ENCODE data around the gene GFRA1.

The GFRA1 gene

GRCh38 chr10:116233230-116233629 lies 39.8 kb downstream of the GFRA1 start:
- no peak for DNase-seq (ENCODE audit: low spot score)
- Histone ChIP-seq H2AFZ (ENCODE audit: low read length) (no peak overlapping the region), H2AK5ac (ENCODE audit: low read depth, low read length) (no peak overlapping the region), H2BK12ac (ENCODE audit: low read length) (no peak overlapping the region), H3K4ac (ENCODE audit: low read length) (no peak overlapping the region), H3K27ac (replicated peaks; ENCODE audit: low read length) (no peak overlapping the region), H3K79me1 (ENCODE audit: low read depth, low read length) (no peaks in the 10 kb centered on the region), H2BK15ac (ENCODE audit: low read length) (no peak overlapping the region), H4K8ac (ENCODE audit: low read depth, low read length) (no peak overlapping the region), H3K9ac (ENCODE audit: low read depth, low read length, poor library complexity) (no peak overlapping the region), H4K91ac (ENCODE audit: low read depth, low read length, poor library complexity) (no peak overlapping the region), H3K27me3 (ENCODE audit: control insufficient read depth in 3 of 3, insufficient read depth in 3 of 3, low read depth in 1 of 3, low read length in 3 of 3) (no peaks in the 10 kb centered on the region), H3K9me3 (replicated peaks in 1 of 2; ENCODE audit: control insufficient read depth in 2 of 2, insufficient read depth in 1 of 2, low read depth in 1 of 2, low read length in 2 of 2) (peaks cover 4 to 12% of the 10 kb centered on the region in 2 donors), H3K4me1 (ENCODE audit: control insufficient read depth in 2 of 2, insufficient read depth in 1 of 2, low read depth in 1 of 2, low read length in 2 of 2) (peaks cover 3 to 4% of the 10 kb centered on the region in 2 donors), H3K14ac (ENCODE audit: low read length) (no peak overlapping the region), H3K36me3 (replicated peaks in 1 of 2; ENCODE audit: control insufficient read depth in 2 of 2, insufficient read depth in 2 of 2, low read length in 2 of 2) (peaks cover 0 to 13% of the 10 kb centered on the region in 2 donors), H3K4me3 (ENCODE audit: low read length in 2 of 2) (no peak overlapping the region), H2BK5ac (ENCODE audit: low read length) (no peak overlapping the region), H3K4me2 (ENCODE audit: insufficient read depth, low read length, poor library complexity, severe bottlenecking) (no peak overlapping the region), H2BK120ac (ENCODE audit: low read depth, low read length) (no peak overlapping the region), H3K23ac (ENCODE audit: low read depth, low read length, poor library complexity) (no peak overlapping the region), H3K18ac (ENCODE audit: low read length) (no peak overlapping the region)
- WGBS, 2 donors (ENCODE audit: extremely low coverage in 2 of 2, insufficient read length in 2 of 2, insufficient replicate concordance in 1 of 2): no CpG with 5 or more reads among the region's 2 CpGs

GRCh38 chr10:116232613-116233012 lies 40.4 kb downstream of the GFRA1 start:
- no peak overlapping the region for H2AFZ ChIP-seq (ENCODE audit: low read length)
- no peak overlapping the region for H3K4me3 ChIP-seq (ENCODE audit: low read length in 2 of 2)
- no peak overlapping the region for H3K4me2 ChIP-seq (ENCODE audit: insufficient read depth, low read length, poor library complexity, severe bottlenecking)
- no peak overlapping the region for H2BK12ac ChIP-seq (ENCODE audit: low read length)
- H3K36me3 ChIP-seq (replicated peaks in 1 of 2; ENCODE audit: control insufficient read depth in 2 of 2, insufficient read depth in 2 of 2, low read length in 2 of 2): peaks cover 0 to 13% of the 10 kb centered on the region in 2 donors
- H3K79me1 ChIP-seq (ENCODE audit: low read depth, low read length): no peaks in the 10 kb centered on the region
- H2BK120ac ChIP-seq (ENCODE audit: low read depth, low read length): no peak overlapping the region
- no peak overlapping the region for H2BK5ac ChIP-seq (ENCODE audit: low read length)
- WGBS, 2 donors (ENCODE audit: extremely low coverage in 2 of 2, insufficient read length in 2 of 2, insufficient replicate concordance in 1 of 2): no CpG with 5 or more reads among the region's 2 CpGs
- no peak overlapping the region for H2AK5ac ChIP-seq (ENCODE audit: low read depth, low read length)
- no peaks in the 10 kb centered on the region for H3K27me3 ChIP-seq (ENCODE audit: control insufficient read depth in 3 of 3, insufficient read depth in 3 of 3, low read depth in 1 of 3, low read length in 3 of 3)
- no peak overlapping the region for H3K4ac ChIP-seq (ENCODE audit: low read length)
- no peak overlapping the region for H2BK15ac ChIP-seq (ENCODE audit: low read length)
- DNase-seq (ENCODE audit: low spot score): no peak
- H3K23ac ChIP-seq (ENCODE audit: low read depth, low read length, poor library complexity): no peak overlapping the region
- H3K4me1 ChIP-seq (ENCODE audit: control insufficient read depth in 2 of 2, insufficient read depth in 1 of 2, low read depth in 1 of 2, low read length in 2 of 2): peaks cover under 1 to 2% of the 10 kb centered on the region in 2 donors
- no peak overlapping the region for H3K14ac ChIP-seq (ENCODE audit: low read length)
- H3K27ac ChIP-seq (replicated peaks; ENCODE audit: low read length): no peak overlapping the region
- no peak overlapping the region for H4K91ac ChIP-seq (ENCODE audit: low read depth, low read length, poor library complexity)
- no peak overlapping the region for H3K9ac ChIP-seq (ENCODE audit: low read depth, low read length, poor library complexity)
- H3K18ac ChIP-seq (ENCODE audit: low read length): no peak overlapping the region
- peaks cover 4 to 12% of the 10 kb centered on the region in 2 donors for H3K9me3 ChIP-seq (replicated peaks in 1 of 2; ENCODE audit: control insufficient read depth in 2 of 2, insufficient read depth in 1 of 2, low read depth in 1 of 2, low read length in 2 of 2)
- H4K8ac ChIP-seq (ENCODE audit: low read depth, low read length): no peak overlapping the region

DNA sequence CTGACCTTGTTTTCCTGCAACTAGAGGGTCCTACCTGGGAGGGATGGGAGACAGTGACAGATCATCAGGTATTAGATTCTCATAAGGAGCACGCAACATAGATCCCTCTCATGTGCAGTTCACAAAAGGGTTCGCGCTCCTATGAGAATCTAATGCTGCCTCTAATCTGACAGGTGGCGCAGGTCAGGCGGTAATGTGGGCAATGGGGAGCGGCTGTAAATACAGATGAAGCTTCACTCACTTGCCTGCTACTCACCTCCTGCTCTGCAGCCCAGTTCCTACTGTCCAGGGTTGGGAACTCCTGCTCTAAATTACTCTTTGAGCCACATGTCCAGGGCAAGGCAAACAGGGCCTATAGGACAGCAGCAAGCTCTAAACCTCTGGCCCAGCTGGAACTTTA lies 46.2 kb downstream of the GFRA1 start:
- Histone ChIP-seq H3K9ac (ENCODE audit: low read depth, low read length, poor library complexity) (no peak overlapping the region), H3K4me2 (ENCODE audit: insufficient read depth, low read length, poor library complexity, severe bottlenecking) (no peak overlapping the region), H3K4ac (ENCODE audit: low read length) (no peak overlapping the region), H2AFZ (ENCODE audit: low read length) (no peak overlapping the region), H2BK12ac (ENCODE audit: low read length) (no peak overlapping the region), H2BK15ac (ENCODE audit: low read length) (no peak overlapping the region), H3K36me3 (replicated peaks in 1 of 2; ENCODE audit: control insufficient read depth in 2 of 2, insufficient read depth in 2 of 2, low read length in 2 of 2) (peaks cover 0 to 13% of the 10 kb centered on the region in 2 donors), H2BK5ac (ENCODE audit: low read length) (no peak overlapping the region), H2BK120ac (ENCODE audit: low read depth, low read length) (no peak overlapping the region), H3K27me3 (ENCODE audit: control insufficient read depth in 3 of 3, insufficient read depth in 3 of 3, low read depth in 1 of 3, low read length in 3 of 3) (no peaks in the 10 kb centered on the region), H3K4me1 (ENCODE audit: control insufficient read depth in 2 of 2, insufficient read depth in 1 of 2, low read depth in 1 of 2, low read length in 2 of 2) (peaks cover 0 to under 1% of the 10 kb centered on the region in 2 donors), H3K14ac (ENCODE audit: low read length) (no peak overlapping the region), H4K8ac (ENCODE audit: low read depth, low read length) (no peak overlapping the region), H3K9me3 (replicated peaks in 1 of 2; ENCODE audit: control insufficient read depth in 2 of 2, insufficient read depth in 1 of 2, low read depth in 1 of 2, low read length in 2 of 2) (no peaks in the 10 kb centered on the region), H3K4me3 (ENCODE audit: low read length in 2 of 2) (no peak overlapping the region), H3K23ac (ENCODE audit: low read depth, low read length, poor library complexity) (no peak overlapping the region), H3K18ac (ENCODE audit: low read length) (no peak overlapping the region), H3K27ac (replicated peaks; ENCODE audit: low read length) (no peak overlapping the region), H3K79me1 (ENCODE audit: low read depth, low read length) (no peaks in the 10 kb centered on the region), H4K91ac (ENCODE audit: low read depth, low read length, poor library complexity) (no peak overlapping the region), H2AK5ac (ENCODE audit: low read depth, low read length) (no peak overlapping the region)
- WGBS, 2 donors (ENCODE audit: extremely low coverage in 2 of 2, insufficient read length in 2 of 2, insufficient replicate concordance in 1 of 2): no CpG with 5 or more reads among the region's 6 CpGs
- no peak for DNase-seq (ENCODE audit: low spot score)

GRCh38 chr10:116226053-116226452 lies 47.0 kb downstream of the GFRA1 start:
- Histone ChIP-seq H4K91ac (ENCODE audit: low read depth, low read length, poor library complexity) (no peak overlapping the region), H4K8ac (ENCODE audit: low read depth, low read length) (no peak overlapping the region), H3K4ac (ENCODE audit: low read length) (no peak overlapping the region), H3K79me1 (ENCODE audit: low read depth, low read length) (no peaks in the 10 kb centered on the region), H3K4me1 (ENCODE audit: control insufficient read depth in 2 of 2, insufficient read depth in 1 of 2, low read depth in 1 of 2, low read length in 2 of 2) (peaks cover 0 to 6% of the 10 kb centered on the region in 2 donors), H3K9me3 (replicated peaks in 1 of 2; ENCODE audit: control insufficient read depth in 2 of 2, insufficient read depth in 1 of 2, low read depth in 1 of 2, low read length in 2 of 2) (no peaks in the 10 kb centered on the region), H2BK120ac (ENCODE audit: low read depth, low read length) (no peak overlapping the region), H2BK12ac (ENCODE audit: low read length) (no peak overlapping the region), H2BK5ac (ENCODE audit: low read length) (no peak overlapping the region), H3K27me3 (ENCODE audit: control insufficient read depth in 3 of 3, insufficient read depth in 3 of 3, low read depth in 1 of 3, low read length in 3 of 3) (no peaks in the 10 kb centered on the region), H2AK5ac (ENCODE audit: low read depth, low read length) (no peak overlapping the region), H2AFZ (ENCODE audit: low read length) (no peak overlapping the region), H3K4me3 (ENCODE audit: low read length in 2 of 2) (no peak overlapping the region), H3K14ac (ENCODE audit: low read length) (no peak overlapping the region), H3K36me3 (replicated peaks in 1 of 2; ENCODE audit: control insufficient read depth in 2 of 2, insufficient read depth in 2 of 2, low read length in 2 of 2) (peaks cover 0 to 13% of the 10 kb centered on the region in 2 donors), H3K27ac (replicated peaks; ENCODE audit: low read length) (no peak overlapping the region), H2BK15ac (ENCODE audit: low read length) (no peak overlapping the region), H3K18ac (ENCODE audit: low read length) (no peak overlapping the region), H3K23ac (ENCODE audit: low read depth, low read length, poor library complexity) (no peak overlapping the region), H3K9ac (ENCODE audit: low read depth, low read length, poor library complexity) (no peak overlapping the region), H3K4me2 (ENCODE audit: insufficient read depth, low read length, poor library complexity, severe bottlenecking) (no peak overlapping the region)
- no CpG with 5 or more reads among the region's 5 CpGs for WGBS, 2 donors (ENCODE audit: extremely low coverage in 2 of 2, insufficient read length in 2 of 2, insufficient replicate concordance in 1 of 2)
- DNase-seq (ENCODE audit: low spot score): no peak
